Measurements from ENCODE around the gene ANXA8L1.
"Not testable (repeated sequence)": the region's sequence is repeated elsewhere in the genome, so short reads cannot be mapped to it uniquely, and the experiment has no call there.

- TF ChIP-seq MAX (IDR thresholded peaks at IDR 0.05); KDM5A (IDR thresholded peaks at IDR 0.05); POLR2A (IDR thresholded peaks at IDR 0.05; ENCODE audit: low read length); EP300 (IDR thresholded peaks at IDR 0.05); CTCF (IDR thresholded peaks at IDR 0.05); JUNB (IDR thresholded peaks at IDR 0.05); CHD2 (IDR thresholded peaks at IDR 0.05; ENCODE audit: low read length, partially characterized antibody): not testable (repeated sequence)
These were observed 1.4 kb downstream of the ANXA8L1 start for GRCh38 chr10:46377022-46377421.
